GM19023 (cell line): ENCODE data around the gene TSTD1.
"Not testable (repeated sequence)": the region's sequence is repeated elsewhere in the genome, so short reads cannot be mapped to it uniquely, and the experiment has no call there.

ENCODE experiments used
- ATAC-seq: cut with Tn5 transposase; IDR thresholded peaks from one replicate; pipeline ENCODE4 v1.9.1; 2021; ENCODE audit warnings: mild to moderate bottlenecking, moderate library complexity; ENCODE audit not compliant: unreplicated experiment

The TSTD1 gene

DNA sequence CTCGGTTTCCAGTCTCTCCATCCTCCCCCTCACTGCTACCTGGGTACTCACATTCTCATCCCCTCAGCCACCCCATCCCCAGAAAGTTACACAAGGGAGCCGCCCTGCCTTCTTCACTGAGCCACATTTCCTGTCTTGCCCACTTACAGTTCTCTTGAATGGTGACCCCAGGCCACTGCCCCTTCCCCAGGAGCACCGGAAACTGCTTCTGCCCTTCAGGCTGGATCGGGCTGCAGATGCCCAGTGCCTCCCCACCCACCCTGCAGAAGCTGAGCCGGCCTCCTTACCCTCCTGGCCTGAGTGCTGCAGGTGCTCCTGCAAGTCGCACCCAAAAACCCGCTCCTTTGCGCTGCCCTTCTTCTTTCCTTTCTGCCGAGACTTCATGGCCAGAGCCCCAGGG is 30.5 kb upstream of the TSTD1 start:
- peak; percentile 9 for ATAC-seq

DNA sequence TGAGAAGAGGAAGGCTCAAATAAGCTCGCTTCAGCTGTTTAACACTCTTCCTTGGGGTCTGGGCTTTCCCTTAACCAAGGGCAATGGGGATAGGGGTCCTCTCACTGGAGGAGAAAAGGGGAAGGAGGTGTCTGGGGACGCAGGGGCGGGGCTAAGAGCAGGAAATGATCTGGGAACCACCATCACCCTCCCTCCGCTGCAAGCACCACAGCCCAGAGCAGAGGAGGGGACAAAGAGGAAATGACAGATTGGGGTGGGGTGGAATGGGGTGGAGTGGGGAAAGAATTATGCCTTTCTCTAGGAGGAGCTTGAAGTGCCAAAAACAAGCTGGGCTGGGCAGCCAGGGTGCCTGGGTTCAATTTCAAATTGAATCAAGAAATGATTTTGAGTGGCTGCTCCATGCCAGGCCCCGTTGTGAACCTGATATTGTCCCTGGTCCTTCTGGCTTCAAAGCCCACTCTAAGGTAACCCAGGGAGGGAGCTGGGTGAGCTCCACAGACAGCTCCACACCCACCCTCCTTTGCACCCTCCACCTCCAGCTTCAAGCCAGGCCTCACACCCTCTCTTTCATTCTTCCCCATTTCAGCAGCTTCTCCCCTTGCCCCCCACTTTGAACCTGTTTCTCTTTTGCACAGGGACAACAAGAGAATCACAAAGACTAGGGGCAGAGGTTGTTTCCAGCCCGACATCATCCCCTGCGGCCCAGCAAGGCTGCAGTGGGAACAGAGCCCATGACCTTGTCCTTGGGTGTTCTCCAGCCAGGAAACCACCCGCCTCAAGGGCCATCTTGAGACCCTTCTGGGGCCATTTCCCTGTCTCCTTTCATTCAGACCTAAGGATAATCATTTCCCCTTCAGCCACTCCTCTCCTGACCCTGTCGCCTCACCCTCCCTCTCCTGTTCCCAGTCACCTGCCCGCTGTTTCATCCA is 29.8 kb upstream of the TSTD1 start:
- ATAC-seq: peak; percentile 49

DNA sequence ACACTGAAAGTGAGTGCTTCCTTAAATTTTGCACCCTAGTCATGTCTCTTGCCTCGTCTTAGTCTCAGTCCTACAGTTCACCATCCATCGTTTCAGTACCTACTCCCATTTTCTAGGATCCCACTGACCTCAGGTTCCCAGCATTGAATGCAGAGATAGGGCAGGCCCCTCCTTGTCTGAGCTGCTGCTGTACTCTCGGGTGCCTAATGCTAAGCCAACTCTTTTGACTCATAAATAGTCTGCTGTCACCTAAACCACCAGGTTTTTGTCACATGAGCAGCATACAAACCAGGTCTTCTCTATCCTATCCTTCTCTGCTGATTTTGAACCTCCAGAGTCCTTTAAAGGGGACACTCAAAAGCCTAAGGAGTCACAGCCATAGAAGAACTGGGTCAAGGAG is 27.9 kb upstream of the TSTD1 start:
- ATAC-seq: no peak

DNA sequence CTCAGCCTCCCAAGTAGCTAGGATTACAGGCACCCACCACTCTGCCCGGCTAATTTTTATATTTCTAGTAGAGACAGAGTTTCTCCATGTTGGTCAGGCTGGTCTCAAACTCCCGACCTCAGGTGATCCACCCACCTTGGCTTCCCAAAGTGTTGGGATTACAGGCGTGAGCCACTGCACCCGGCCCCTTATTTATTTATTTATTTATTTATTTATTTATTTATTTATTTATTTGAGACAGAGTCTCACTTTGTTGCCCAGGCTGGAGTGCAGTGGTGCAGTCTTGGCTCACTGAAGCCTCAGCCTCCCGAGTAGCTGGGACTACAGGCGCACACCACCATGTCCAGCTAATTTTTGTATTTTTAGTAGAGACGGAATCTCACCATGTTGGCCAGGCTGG is 26.9 kb upstream of the TSTD1 start:
- not testable (repeated sequence) for ATAC-seq

DNA sequence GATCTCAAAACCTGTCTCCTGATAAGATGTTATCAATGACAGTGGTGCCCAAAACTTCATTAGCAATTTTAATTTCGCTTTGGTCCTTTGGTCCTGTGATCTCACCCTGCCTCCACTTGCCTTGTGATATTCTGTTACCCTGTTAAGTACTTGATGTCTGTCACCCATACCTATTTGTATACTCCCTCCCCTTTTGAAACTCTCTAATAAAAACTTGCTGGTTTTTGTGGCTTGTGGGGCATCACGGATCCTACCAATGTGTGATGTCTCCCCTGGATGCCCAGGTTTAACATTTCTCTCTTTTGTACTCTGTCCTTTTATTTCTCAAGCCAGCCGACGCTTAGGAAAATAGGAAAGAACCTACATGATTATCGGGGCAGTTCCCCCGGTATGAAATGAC is 25.2 kb upstream of the TSTD1 start:
- not testable (repeated sequence) for ATAC-seq

DNA sequence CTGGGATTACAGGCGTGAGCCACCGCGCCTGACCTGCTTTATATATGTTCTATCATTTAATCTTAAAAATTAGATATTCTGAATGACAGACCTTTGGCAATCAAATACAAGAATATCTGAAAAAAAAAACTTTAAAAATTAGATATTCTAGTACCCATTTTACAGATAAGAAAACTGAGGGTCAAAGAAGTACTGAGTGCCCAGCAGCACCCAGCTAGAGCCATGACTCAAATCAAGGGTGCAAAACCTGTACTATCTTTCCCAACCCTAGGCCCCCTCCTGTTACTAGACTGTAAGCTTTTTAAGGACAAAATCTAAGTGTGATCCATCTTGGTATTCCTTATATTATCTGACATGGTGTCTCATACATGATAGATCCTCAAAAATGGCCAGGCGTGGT is 22.7 kb upstream of the TSTD1 start:
- ATAC-seq: no peak

DNA sequence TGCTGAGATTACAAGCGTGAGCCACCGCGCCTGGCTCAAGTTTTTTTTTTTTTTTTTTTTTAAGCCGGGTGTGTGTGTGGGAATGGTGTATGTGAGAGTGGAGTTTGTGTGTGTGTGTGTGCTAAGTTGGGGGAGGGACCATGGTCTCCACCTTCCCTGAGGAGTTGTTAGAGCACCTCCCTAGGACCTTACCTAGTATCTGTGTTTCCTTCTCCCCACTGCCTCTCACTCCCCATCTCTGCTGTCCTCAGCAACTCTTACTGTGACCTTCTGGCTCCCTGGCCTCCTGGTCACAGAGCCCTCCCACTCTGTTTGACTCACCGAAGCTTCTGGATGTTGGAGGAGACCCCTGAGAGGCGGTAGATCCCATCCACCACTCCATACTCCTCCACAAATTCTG is 20.5 kb upstream of the TSTD1 start:
- no peak for ATAC-seq

DNA sequence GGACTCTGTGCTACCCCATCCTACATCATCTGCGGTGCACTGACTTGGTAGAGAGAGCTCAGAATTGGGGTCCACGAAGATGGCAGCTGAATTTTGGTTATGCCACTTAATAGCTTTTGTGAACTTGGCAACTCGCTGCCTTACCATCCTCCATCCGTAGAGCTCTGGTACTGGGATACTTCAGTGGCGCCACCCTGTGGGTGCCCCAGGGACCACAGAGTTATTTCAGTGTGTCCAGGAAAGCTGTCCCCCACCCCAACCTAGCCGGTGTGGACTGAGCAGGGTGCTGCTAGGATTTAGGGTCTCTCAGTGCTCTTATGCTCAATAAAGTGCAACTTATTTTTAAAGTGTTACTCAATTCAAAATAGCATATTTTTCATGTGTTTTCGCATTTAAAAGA is 16.0 kb upstream of the TSTD1 start:
- no peak for ATAC-seq

DNA sequence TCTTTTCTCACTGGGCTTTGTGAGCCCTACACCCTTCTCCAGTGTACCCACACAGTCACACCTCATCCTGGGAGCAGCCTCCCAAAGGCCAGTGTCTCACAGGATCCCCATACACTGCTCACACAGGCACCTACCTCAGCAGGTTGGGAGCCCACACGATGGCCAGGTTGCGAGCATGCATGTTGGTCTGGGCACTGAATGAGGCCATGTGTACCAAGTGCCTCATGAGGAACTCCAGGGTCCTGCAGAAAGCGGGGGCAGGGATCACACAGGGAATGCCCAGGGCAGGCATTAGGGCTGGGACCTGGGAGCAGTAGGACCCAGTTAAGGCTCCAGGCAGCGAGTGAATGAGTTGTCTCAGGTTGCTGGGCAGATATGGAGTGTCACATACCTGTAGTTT is 15.5 kb upstream of the TSTD1 start:
- no peak for ATAC-seq

DNA sequence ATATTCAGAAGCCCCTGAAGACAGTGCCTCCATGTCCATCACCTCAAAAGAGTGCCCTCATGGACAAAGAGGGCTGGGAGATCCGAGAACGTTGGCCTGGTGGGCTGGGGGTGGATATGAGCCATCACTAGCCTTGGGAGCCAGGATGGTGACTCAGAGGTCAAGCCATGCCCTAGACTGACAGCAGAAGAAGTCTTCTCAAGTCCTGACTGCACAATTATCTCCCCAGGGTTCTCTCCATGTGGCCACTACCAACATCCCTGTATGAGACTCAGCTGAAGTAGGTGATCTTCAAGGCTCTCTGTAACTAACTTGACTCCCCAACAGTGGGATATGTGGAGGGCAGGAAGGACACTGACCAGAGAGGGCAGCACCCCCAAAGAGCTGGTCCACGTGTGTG is 14.1 kb upstream of the TSTD1 start:
- no peak for ATAC-seq

DNA sequence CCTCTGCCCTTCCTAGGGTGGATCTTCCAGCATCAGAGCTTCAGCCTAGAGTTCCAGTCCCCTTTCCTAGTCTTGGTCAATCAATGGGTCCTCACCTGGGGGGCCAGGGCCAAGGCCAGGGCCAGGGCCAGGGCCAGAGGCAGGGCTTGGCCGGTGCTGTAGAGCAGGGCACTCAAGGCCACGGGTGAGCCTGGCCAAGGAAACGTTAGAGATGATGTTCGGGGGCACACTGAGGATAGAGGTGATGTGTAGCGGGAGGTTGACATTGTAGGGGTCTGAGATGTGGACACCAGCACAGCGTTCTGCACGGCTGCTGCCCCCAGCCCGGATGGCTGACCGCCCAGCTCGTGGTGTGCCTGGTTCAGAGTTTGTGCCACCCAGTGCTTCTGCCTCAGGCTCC is 12.5 kb upstream of the TSTD1 start:
- no peak for ATAC-seq

DNA sequence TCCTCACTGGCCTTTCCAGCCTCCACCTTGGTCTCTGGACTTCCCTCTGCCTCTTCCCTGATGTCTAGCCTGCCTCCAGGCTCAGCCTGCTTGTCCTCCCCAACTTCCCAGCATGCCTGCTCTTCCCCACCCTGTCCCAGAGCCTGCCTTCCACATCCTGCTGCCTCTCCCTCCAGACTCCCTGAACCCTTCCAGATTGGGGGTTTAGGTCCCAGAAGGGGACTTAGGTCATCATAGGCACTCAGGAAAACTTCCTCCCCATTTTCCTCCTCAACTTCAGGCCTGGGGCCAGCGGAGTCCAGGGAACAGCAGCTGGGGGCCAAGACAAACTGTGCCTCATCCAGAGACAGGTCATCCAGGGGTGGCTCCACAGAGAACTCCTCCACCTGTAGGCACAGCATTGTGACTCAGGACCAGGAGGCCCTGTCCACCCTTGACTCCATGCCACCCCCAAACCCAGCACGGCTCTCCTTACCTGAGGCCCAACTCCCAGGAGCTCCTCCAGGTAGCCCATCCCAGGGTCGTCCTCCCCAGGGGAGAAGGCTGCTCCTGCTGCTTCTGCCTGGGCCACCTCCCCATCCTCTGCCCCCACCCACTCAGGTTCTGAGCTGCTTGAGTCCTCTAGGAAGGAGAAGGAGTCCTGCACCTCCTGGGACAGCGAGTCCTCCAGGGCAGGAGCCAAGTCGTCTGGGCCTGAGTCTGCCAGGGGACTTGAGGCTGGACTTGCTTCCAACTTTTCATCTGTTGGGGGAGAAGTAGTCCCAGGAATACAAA is 10.4 kb upstream of the TSTD1 start:
- no peak for ATAC-seq

DNA sequence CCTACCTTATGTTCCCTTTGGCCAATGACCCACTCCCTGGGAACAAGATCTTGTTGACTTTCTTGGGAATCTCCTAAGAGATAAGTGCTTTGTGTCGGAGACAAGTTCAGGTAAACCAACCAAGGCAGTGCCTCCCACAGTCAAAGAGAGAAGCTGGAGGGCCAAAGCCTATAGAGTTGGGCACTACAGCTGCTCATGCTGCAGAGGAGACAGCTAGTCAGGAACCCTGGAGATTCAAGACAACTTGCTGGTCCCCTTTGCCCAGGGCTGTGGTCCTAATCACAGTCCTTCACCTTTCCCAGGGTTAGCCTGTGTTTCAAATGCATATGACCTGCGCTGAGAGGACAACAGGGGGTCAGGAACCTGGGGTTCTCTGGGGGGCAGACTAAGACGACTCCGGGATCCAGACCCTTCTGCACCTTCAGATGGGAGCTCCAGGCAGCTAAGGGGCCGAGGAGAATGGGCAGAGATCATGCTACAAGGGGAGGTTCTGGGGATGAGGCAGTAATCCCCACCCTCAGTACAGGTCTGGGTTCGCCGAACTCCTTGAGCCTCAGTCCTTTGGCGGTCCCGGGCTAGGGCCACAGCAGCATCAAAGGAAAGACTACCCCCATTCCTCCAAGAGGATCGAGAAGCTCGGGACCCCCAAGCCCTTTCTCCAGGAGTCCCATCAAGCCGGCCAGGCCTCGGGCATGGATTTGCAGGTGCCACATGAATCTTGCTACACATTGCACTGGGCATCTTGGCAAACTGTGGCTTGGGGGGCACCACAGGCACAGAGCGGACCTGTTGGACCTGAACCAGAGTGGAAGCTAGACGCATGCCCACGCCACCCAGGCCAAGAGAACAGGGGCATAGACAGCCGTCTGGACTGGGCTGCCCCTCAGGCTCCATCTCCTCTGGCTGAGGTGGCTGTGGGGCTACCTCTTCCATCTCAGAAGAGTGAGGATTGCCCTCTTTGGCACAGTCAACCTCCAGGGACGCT is 9.0 kb upstream of the TSTD1 start:
- ATAC-seq: no peak

DNA sequence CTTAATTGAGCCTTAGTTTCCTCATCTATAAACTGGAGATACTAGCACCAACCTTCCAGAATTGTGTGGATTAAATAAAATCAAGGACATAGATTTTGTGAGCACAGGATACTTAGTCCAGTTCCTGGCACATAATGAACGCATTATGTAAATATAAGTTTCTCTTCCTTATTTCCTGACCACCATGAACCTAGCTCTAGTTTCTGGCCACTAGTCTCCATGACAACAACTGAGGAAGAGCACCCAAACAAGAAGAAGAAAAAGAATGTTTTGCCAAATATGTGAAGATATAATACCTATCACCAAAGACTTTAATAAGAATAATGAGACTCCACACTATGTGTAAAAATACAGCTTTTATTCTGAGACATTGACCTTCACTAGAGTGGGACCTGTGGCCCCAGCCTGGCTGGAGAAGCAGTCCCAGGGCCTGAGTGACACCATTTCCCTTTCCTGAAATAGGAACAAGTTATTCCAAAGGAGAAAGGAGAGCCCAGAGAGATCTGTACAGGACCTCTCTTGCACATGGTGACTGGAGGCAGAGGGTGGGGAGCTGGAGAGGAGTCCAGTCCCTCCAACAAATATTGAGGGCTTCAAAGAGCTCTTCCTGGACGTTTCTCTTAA is 8.0 kb upstream of the TSTD1 start:
- ATAC-seq: no peak

DNA sequence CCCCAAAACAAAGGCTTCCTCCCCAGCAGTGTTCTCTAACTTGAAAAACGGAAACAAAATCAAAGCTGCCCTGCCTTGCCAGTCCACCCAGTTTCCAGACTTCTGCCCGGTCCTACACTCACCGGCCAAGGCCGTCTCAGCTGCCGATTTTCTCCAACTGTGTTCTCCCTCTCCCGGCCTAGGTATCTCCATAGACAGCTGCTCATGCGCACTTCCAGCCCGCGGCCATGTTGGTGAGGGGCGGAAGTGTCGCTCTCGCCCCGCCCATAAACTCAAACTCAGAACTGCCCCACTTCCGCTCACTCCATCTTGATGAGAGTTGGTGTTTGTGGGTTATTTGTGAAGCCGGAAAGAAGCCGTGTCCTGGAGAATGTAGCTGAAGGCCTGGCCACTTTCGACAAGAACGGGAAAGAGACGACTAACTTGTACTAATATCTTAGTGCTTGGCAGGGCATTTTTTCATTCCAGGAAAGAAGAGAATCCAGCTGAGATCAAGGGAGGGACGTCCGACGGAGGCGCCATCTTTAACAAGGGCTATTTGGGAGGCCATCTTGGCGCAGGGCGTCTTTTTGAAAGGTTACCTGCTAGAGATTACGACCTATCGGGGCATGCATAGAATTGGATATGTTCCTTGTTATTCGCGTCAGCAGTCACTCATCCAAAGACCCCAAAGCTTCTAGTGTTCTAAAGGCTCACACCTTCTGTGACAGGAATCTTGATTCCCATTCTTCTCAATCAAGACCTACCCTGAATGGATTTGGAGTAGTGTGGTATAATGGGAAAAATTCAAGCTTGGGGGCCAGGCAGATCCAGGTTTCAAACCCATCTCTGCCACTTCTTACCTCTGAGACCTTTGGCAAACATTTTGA is 7.2 kb upstream of the TSTD1 start, which contains the start of gene USF1:
USF1 (minus strand) TSS at position 242 of the 869 bp plus-strand sequence. CDS start 2,702 bp downstream, outside the sequence.
- ATAC-seq: peak; percentile 62

DNA sequence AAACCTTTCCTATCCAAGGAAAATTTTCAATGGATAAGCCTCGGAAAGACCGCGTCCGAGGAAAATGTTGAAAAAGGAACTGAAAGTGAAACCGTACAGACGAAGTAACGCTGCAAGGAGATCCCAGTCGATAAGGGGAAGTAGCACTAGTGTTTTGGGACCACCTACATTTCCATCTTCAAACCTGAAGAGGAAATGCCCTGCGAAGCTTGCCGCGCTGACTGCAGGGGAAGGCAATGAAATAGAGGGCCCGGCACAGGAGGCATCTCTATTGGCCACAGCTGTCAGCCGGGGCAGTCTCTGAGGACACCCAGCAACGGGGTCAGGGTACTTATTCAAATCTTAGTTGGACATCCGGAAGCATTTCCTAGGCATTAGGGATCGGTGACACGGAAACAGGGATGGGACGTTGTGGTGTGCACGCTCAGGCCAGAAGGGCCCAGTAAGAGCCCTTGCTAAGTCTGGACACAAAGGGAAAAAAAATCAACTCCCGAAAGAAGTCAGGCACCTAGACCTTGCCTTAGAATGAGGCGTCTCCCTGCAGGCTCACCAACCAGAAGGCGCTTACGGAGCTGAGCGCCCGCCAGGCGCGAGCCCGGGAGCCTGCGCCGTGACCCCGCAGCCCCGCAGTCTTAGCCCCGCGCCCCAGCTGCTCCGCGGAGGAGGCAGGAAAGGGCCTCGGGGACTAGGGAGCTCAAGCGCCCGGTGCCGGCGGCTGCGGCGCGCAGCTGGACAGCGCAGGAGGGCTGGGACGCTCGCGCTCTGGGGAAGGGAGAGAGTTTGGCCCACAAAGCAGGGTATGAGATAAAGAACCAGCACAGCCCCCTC is 6.4 kb upstream of the TSTD1 start:
- peak; percentile 45 for ATAC-seq

DNA sequence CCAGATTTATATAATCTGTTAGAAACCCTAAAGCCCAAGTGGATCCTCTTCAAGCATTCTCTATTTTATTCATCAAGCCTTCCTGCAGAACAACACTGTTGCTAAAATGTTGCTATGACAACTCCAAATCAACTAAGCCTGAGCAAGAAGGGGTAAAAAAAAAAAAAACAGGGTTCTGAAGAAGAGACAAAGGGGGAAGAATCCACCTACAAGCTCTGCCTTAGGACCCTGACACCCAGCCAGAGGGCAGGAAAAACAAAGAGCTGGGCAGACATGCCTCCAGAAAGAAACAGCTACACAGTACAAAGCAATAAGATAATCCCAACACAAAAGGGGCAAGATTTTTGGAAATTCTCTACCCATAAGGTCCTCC is 5.8 kb upstream of the TSTD1 start:
- ATAC-seq: no peak

DNA sequence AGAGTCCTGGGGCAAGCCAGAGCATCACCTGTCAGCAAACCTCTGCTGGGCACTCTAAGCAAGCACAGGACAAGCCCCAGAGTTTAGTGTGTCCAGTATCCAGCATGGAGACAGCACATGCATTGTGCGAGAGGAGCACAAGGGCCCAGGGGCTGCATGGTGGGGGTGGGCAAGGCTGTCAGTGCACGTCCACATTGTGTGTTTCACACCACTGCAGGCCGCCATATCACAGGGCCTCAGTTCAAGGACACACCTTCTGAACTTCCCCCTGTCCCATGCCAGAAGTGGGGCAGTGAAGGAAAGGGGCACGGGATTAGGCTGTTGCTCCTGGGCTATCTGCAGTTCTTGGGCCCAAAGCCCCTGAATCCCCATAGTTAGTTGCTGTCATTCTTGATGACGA is 782 bp upstream of the TSTD1 start:
- ATAC-seq: no peak

DNA sequence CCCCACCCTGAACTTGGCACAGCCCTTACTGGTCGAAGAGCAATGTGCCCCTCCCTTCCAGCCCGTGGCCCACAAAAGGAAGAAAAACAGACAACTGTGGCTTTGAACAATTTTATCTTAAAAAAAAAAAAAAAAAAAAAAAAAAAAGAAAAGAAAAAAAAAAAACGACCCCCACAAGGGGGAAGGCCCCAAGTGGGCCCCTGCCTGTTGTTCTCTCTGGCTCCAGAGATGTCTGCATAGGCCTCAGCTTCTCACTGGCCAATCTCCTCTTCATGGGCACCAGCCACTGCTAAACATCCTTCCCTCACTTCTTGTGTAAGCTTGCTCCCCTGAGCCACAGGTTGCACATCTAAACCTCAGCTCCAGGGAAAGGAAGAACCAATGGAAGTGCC is 386 bp upstream of the TSTD1 start:
- ATAC-seq: no peak
